Gastrocnemius medialis (tissue), 4 donors: ENCODE results near the gene PPP2R2C. TPM values are rescaled to one million over a fixed set of nuclear protein-coding genes. Genes with fewer than 3 reads are reported as not detected.

Source experiments
- ATAC-seq, 2 donors: fragments of 150-250 bp; one replicate each; pipeline ENCODE4 v1.9.1; 2016
- DNase-seq, 2 donors: peaks; one replicate each; pipeline ENCODE4 v3.0.0-alpha.2; 2019
- H3K27ac ChIP-seq, 4 donors: fragments of 200-600 bp; sonication (generic); 1 replicate in 1 of 4; 2 replicates in 3 of 4; pipeline ENCODE4 v1.5.1; 2016 to 2018; ENCODE audit warnings: mild to moderate bottlenecking in 2 of 4, moderate library complexity in 1 of 4
- H3K27me3 ChIP-seq, 3 donors: fragments of 200-600 bp; sonication (generic) in 2 of 3; 1 replicate in 1 of 3; 2 replicates in 2 of 3; pipeline versions ENCODE4 v1.5.1 to v1.6.0; 2016 to 2019; ENCODE audit warnings: mild to moderate bottlenecking in 1 of 3, moderate library complexity in 1 of 3
- H3K36me3 ChIP-seq, 2 donors: fragments of 200-600 bp; sonication (generic) in 1 of 2; one replicate each; pipeline ENCODE4 v1.5.1; 2017 to 2018
- H3K4me1 ChIP-seq, 2 donors: fragments of 200-600 bp; sonication (generic) in 1 of 2; one replicate each; pipeline ENCODE4 v1.5.1; 2016 to 2017; ENCODE audit warnings: mild to moderate bottlenecking in 2 of 2
- H3K4me3 ChIP-seq, 4 donors: fragments of 200-600 bp; sonication (generic) in 3 of 4; 1 replicate in 1 of 4; 2 replicates in 3 of 4; pipeline ENCODE4 v1.5.1; 2016 to 2019; ENCODE audit warnings: mild to moderate bottlenecking in 2 of 4
- H3K9me3 ChIP-seq, 3 donors: fragments of 200-600 bp; sonication (generic) in 2 of 3; 1 replicate in 1 of 3; 2 replicates in 2 of 3; pipeline ENCODE4 v1.5.1; 2016 to 2019
- CTCF ChIP-seq, 5 experiments: fragments of 450-650 bp in 3 of 5; fragments of 200-600 bp in 2 of 5; sonication (generic) in 2 of 5; IDR thresholded peaks in 4 of 5; conservative IDR thresholded peaks in 1 of 5; 1 replicate in 4 of 5; 2 replicates in 1 of 5; pipeline ENCODE4 v1.5.1; 2016 to 2019; ENCODE audit warnings: antibody characterized with exemption in 5 of 5, mild to moderate bottlenecking in 3 of 5, moderate library complexity in 3 of 5
- POLR2A ChIP-seq, 2 donors: fragments of 450-650 bp; IDR thresholded peaks; one replicate each; pipeline ENCODE4 v1.6.1; 2017; ENCODE audit warnings: antibody characterized with exemption in 2 of 2, mild to moderate bottlenecking in 2 of 2, moderate library complexity in 2 of 2
- in situ Hi-C, 4 donors: fragments of 200-750 bp; cut with MboI; loops; one replicate each; pipeline versions ENCODE4 v1.15.0 to v1.8.0; 2017; ENCODE audit warnings: low sequenced_read_pairs in 4 of 4
- intact Hi-C: fragments of 100-400 bp; cut with DNase I; formaldehyde crosslinking; loops from one replicate; pipeline ENCODE4 v1.15.1; 2023; ENCODE audit warnings: low total_unique reads
- total RNA-seq, 4 donors: library from RNA; depleted of rRNA; stranded (reverse); fragments of >200 nt; gene quantifications; one replicate each; pipeline versions ENCODE4 v1.1.0 to v1.2.3, GENCODE V29; 2016

Gene PPP2R2C
- total RNA-seq, 4 donors from 2014 or later, result 0.44 to 2.7 (median 0.62) TPM

GRCh38 chr4:6339818-6340445 is 132.5 kb downstream of the PPP2R2C start:
- TF ChIP-seq POLR2A (IDR thresholded peaks at IDR 0.05) (no peak), CTCF (IDR thresholded peaks at IDR 0.05 in 4 of 5, conservative IDR thresholded peaks at IDR 0.05 in 1 of 5) (no peak)
- Histone ChIP-seq H3K4me1 (no peaks in the 10 kb centered on the region), H3K9me3 (no peaks in the 10 kb centered on the region), H3K27ac (no peak overlapping the region), H3K27me3 (peaks cover 30 to 33% (median 31%) of the 10 kb centered on the region in 3 donors), H3K36me3 (no peaks in the 10 kb centered on the region), H3K4me3 (no peak overlapping the region)
- no peak for ATAC-seq
- no peak for DNase-seq
- intact Hi-C loops (no loop called here), in situ Hi-C loops (no loop called here)

- TF ChIP-seq POLR2A (IDR thresholded peaks at IDR 0.05) (no peak), CTCF (IDR thresholded peaks at IDR 0.05 in 4 of 5, conservative IDR thresholded peaks at IDR 0.05 in 1 of 5) (no peak)
- Histone ChIP-seq H3K36me3 (no peaks in the 10 kb centered on the region), H3K4me1 (no peaks in the 10 kb centered on the region), H3K4me3 (no peak overlapping the region), H3K27me3 (peaks cover 31 to 36% (median 35%) of the 10 kb centered on the region in 3 donors), H3K27ac (no peak overlapping the region), H3K9me3 (no peaks in the 10 kb centered on the region)
- no peak for DNase-seq
- no peak for ATAC-seq
- intact Hi-C loops (no loop called here), in situ Hi-C loops (no loop called here)
Measured at GRCh38 chr4:6338951-6339817, 133.2 kb downstream of the PPP2R2C start.

GRCh38 chr4:6338175-6338950 is 134.1 kb downstream of the PPP2R2C start:
- peaks cover 31 to 39% (median 37%) of the 10 kb centered on the region in 3 donors for H3K27me3 ChIP-seq
- no peaks in the 10 kb centered on the region for H3K4me1 ChIP-seq
- H3K36me3 ChIP-seq, result no peaks in the 10 kb centered on the region
- TF ChIP-seq POLR2A (IDR thresholded peaks at IDR 0.05), result no peak
- no peak for TF ChIP-seq CTCF (IDR thresholded peaks at IDR 0.05 in 4 of 5, conservative IDR thresholded peaks at IDR 0.05 in 1 of 5)
- intact Hi-C loops (no loop called here), in situ Hi-C loops (no loop called here)
- DNase-seq (no peak), ATAC-seq (no peak)
- no peak overlapping the region for H3K27ac ChIP-seq
- no peak overlapping the region for H3K4me3 ChIP-seq
- no peaks in the 10 kb centered on the region for H3K9me3 ChIP-seq

- peaks cover 31 to 36% (median 35%) of the 10 kb centered on the region in 3 donors for H3K27me3 ChIP-seq
- H3K4me1 ChIP-seq, result no peaks in the 10 kb centered on the region
- in situ Hi-C loops, result no loop called here
- no peak for TF ChIP-seq POLR2A (IDR thresholded peaks at IDR 0.05)
- no peak for TF ChIP-seq CTCF (IDR thresholded peaks at IDR 0.05 in 4 of 5, conservative IDR thresholded peaks at IDR 0.05 in 1 of 5)
- DNase-seq (no peak), ATAC-seq (no peak)
- no peaks in the 10 kb centered on the region for H3K9me3 ChIP-seq
- no peak overlapping the region for H3K4me3 ChIP-seq
- H3K27ac ChIP-seq, result no peak overlapping the region
- intact Hi-C loops, result no loop called here
- H3K36me3 ChIP-seq, result no peaks in the 10 kb centered on the region
Measured at GRCh38 chr4:6337331-6337935, 135.0 kb downstream of the PPP2R2C start.
